ENCODE results near the gene ATP11A.

The ATP11A gene

DNA sequence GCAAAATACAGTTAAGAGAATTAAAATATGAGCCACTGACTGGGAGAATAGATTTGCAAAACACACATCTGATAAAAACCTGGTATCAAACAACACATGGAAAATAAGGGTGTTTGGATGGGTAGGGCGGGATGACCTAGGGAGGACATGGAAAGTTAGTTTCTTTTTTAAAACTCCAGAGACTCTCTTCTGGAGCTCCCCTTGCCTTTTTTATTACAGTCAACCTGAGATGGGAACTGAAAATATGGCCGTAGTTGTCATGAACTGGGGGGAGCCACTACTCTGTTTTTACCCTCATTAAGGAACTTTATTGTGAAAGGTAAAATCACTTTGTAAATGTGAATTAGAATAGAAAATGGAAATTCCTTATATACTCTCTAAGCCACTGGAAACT is 113.0 kb downstream of the ATP11A start:
- H3K4me3 ChIP-seq (ENCODE audit: low read depth, low read length) = no peak overlapping the region
- DNase-seq (ENCODE audit: low read depth) = no peak

DNA sequence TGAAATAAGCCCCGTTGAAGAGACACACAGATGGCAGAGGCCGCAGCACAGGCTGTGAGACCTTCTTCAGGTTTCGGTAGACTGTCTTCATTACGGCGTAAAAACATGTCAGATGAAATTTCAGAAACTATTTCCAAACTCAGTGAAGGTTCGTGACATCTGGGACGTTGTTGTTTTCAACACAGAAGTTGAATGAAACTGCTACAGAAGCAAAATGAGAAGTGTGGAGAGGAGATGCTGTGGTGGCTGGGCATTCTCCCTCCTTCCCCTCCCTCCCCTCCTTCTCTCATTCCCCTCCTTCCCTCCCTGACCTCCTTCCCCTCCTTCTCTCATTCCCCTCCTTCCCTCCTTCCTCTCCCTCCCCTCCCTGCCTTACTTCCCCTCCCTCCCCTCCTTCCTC is 113.6 kb downstream of the ATP11A start:
- H3K4me3 ChIP-seq (ENCODE audit: low read depth, low read length) = no peak overlapping the region
- DNase-seq (ENCODE audit: low read depth) = no peak

DNA sequence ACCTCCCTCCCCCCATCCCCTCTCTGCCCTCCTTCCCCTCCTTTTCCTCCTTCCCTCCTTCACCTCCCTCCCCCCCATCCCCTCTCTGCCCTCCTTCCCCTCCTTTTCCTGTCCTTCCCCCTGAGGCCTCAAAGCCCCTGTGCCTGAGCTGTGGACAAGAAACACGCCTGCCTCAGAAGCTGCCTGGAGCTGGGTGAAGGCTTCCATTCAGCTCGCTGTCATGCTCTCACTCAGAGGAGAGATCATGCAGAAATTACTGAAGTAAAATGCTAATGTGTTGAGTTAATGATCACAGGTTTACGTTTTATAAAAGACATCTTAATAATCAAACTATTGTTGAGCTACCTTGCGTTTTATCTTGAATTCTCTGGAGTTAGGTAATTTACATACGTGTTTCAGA is 114.5 kb downstream of the ATP11A start:
- DNase-seq (ENCODE audit: low read depth) = no peak

DNA sequence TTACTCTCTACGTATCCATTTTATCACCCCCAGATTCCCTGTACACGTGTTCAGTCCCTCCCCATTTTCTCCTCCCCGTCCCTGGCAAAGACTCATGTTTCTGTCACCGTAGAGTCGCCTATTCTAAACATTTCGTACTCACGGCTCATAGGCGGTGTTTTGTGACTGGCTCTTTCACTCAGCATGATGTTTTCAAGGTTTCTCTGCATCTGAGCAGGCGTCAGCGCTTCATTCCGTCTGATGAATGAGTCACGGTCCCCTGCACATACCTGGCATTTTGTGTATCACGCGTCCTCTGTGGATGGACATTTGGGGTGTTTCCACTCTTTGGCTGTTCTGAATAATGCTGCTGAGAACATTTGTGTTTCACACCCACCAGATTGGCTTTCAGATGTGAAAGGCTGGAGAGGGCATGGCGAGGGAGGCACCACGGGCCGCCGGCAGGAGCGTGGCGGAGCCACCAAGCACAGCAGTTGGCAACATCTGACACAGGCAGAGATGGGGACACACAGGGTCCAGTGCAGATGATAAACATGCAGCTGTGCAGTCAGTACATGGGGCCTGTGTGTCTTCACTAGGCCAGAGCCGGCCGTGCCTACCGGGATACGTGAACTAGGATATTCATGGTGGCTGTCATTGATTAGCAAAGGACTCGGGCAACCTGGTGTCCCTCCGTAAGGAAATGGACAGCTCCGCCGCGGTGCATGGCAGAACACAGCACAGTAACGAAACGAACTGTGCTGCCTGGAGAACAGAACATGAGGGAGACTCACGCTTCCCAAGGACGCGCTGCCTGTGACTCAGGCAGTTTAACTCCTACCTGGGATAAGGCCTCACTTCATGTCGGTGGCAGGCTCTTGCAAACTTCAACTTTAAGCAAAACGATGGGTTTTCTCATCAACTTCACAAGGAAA is 117.2 kb downstream of the ATP11A start:
- no peak for DNase-seq (ENCODE audit: low read depth)

More for the DNA sequence above, 114.5 kb downstream of the ATP11A start:
- H3K4me3 ChIP-seq (ENCODE audit: low read depth, low read length) = no peak overlapping the region

DNA sequence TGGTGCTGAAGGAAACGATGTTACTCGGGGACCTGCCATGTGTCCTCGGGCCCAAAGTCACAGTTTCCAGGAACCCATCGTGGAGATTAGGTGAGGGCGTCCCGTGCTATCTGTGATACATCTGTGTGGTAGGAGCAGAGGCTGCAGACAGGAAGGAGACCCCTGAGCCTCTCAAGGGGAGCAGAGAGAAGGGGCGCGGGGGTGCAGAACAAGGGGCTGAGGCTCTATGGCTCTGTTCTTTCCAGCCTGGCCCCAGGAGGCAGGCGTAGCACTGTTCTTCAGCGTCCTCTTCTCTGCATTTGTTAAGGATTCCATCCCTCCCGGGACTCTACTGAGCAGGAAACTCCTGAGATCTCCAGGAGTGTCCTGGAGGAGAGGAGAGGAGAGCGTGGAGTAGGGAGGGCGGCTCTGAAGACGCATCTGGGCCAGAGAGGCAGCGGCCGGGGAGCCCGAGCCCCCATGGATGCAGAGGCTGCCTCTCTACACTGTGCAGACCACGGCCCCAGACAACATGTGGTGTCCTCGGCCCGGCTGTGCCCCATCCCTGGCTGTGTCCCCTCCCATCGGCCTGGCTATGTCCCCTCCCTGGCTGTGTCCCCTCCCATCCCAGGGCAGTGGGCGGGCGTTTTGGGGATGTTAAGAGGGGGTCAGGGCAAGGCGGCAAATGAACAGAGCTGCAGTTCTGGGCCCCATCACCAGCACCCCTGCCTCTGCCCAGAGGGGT is 118.0 kb downstream of the ATP11A start:
- no peak for DNase-seq (ENCODE audit: low read depth)
- H3K4me3 ChIP-seq (ENCODE audit: low read depth, low read length) = no peak overlapping the region

More for the DNA sequence above, 117.2 kb downstream of the ATP11A start:
- H3K4me3 ChIP-seq (ENCODE audit: low read depth, low read length) = no peak overlapping the region

DNA sequence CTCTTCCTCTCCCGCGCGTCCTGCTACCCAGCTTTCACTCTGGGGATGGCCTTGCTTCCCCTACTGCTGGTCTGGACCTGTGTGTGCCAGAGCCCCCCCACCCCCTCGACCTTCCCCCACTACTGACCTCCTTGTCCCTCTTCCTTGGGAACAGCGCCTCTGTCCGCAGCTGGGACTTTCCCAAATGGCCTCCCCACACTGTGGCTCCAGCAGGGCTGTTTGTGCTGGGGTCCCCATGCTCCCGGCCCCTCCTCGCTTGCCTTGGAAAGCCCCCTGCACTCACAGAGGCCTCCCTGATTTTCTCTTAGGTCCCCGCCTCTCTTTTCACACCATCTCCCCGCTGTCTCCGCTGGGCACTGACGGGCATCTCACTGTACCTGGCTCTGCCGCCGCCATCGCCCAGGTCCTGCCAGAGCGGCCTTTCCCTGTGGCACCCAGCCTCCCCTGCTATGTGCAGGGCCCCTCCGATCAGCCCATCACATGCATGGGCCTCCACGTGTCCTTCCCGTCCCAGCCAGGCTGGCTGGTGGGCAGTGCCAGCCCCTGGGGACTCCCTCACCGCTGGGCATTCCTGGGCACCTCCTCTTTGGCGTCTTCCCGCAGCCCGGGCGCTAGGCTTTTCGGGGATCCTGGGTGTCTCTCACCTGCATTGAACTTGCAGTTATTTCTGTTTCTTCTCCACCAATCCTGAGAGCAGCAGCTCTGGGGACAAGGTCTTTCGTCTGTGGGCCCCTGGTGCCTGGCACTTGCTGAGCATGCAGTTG is 118.7 kb downstream of the ATP11A start:
- no peak for DNase-seq (ENCODE audit: low read depth)
- no peak overlapping the region for H3K4me3 ChIP-seq (ENCODE audit: low read depth, low read length)

DNA sequence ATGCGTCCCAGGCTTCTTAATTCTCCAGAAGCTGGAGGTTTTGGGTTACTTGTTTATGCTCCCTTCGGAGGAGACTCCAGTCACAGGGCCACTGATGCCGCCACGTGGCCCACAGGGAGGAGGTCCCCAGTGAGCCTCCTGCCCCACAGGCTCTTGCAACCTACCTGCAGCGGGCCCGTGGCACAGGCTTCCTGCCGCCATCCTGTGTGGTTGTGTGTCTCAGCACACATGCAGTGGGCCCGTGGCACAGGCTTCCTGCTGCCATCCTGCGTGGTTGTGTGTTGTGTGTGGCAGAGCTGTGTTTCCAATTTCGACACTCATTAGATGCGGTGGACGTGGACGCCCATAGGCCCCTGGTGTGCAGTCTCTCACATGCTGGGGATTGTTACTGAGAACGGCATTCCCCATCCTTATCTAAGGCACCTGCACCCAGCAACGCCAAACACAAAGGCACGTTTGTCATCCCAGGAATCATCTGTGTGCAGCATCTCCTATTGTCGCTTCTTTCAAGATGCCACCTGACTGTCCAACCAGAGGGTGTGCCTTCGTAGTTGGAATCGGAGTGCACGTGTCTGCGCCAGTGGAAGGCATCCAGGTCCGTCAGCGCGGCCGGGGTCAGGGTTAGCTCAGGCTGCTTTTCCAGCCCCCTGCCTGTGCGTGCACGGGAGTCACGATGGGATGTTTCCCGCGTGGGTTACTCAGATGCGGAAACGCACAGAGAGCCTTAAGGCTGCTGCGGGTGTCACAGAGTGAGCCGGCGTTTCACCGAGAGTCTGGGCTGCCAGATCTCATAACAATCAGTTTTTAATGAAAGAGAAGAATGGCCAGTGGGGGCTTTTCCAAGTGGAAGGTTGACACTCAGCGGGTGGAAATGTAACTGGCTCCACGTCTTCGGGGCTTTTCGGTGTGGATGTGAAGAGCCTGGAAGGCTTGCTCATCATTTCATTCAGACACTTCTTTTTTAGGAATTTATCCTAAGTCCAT is 119.8 kb downstream of the ATP11A start:
- H3K4me3 ChIP-seq (ENCODE audit: low read depth, low read length) = no peak overlapping the region
- DNase-seq (ENCODE audit: low read depth) = no peak

DNA sequence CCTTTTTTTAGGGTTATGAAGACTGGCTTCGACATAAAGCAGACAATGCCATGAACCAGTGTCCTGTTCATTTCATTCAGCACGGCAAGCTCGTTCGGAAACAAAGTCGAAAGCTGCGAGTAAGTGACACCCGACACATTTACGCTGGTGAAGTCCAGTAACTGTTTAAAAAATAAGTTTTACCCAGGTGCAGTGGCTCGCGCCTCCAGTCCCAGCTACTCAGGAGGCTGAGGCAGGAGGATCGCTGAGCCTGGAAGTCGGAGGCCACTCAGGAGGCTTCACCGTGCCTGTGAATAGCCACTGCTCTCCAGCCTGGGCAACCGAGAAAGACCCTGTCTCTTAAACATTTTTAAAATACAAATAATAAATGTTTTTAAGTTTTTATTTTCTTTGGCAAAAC is 120.8 kb downstream of the ATP11A start:
- H3K4me3 ChIP-seq (ENCODE audit: low read depth, low read length) = no peak overlapping the region
- no peak for DNase-seq (ENCODE audit: low read depth)

DNA sequence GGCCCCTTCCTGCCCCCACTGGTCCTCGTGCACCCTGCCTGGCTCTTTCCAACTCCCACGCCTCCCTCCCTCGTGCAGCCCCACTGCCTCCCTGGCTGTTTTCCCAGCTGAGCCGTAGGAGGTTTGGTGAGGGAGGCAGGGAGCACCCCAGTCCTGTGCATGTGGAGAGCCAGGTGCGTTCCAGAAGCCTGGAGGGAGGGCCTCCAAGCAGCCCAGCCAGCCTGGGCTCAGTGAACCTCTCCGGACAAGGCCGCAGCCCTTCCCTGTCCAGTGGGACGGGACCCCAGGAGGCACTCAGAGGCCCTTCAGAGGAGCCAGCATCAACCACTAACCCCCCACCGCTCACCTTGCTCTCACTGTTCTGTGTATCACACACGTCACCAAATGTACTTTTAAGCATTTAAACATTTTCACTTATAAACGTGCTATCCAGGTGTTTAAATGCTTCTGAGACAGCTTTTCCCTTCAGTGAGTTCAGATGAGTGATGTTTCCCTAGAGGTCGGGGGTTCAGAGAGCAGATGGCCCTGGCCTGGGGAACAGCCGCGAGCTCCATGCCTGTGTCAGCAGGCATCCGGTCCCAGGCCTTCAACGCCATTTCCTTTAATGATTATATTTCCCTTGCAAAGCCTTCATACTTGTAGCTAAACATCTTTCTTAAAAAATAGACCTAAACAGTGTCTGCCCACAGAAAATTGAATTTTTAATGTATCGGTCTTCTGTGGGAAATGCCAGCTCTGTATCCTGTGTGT is 122.6 kb downstream of the ATP11A start:
- DNase-seq (ENCODE audit: low read depth) = no peak
- H3K4me3 ChIP-seq (ENCODE audit: low read depth, low read length) = no peak overlapping the region

DNA sequence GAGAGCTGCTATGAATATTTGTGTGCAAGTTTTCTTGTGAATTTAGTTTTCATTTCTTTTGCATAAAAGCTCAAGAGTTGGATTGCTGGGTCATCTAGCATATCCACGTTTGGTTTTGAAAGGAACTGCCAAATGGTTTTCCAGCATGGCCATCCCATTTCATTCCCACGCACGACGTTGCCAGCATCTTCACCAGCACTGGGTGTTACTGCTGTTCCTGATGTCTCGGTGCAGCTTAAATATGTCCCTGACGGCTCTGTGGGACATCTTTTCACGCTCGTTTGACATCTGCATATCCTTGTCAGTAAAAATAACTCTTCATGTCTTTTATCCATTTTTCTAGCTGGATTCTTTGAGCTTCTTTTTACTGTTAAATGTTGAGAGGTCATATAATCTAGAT is 123.7 kb downstream of the ATP11A start:
- no peak for DNase-seq (ENCODE audit: low read depth)

DNA sequence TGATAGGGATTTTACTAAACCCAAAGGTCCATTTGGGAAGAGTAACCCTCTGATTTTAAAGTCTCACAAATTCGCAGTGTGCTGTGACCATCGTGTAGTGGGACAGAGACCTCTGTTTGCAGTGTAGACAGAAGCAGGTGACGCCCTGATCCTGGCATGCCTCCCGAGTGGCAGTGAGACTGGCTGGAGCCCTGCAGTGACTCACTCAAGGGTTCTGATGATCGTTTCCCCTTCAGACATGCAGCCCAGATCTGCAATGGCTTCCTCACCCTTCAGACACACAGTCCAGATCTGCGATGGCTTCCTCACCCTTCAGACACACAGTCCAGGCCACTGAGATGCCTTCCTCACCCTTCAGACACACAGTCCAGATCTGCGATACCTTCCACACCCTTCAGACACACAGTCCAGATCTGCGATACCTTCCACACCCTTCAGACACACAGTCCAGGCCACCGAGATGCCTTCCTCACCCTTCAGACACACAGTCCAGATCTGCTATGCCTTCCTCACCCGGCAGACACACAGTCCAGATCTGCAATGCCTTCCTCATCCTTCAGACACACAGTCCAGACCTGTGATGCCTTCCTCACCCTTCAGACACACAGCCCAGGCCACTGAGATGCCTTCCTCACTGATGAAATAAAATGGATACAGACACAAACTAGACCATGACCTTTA is 125.2 kb downstream of the ATP11A start:
- no peak overlapping the region for H3K4me3 ChIP-seq (ENCODE audit: low read depth, low read length)
- no peak for DNase-seq (ENCODE audit: low read depth)

More for the DNA sequence above, 123.7 kb downstream of the ATP11A start:
- no peak overlapping the region for H3K4me3 ChIP-seq (ENCODE audit: low read depth, low read length)

DNA sequence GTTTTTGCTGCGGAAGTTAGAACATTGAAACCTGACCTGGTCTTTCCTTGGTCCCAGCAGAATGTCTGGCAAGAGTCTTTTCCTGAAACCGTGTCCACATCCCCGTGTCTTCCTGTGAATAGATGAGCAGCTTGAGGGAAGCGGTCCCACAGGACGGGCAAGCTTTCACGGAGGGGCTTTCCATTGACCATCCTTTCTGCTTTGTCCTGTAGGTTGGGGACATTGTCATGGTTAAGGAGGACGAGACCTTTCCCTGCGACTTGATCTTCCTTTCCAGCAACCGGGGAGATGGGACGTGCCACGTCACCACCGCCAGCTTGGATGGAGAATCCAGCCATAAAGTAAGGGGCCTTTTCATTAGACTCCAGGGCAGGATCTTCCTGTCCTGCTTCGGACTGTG is 126.0 kb downstream of the ATP11A start:
- no peak for DNase-seq (ENCODE audit: low read depth)
- H3K4me3 ChIP-seq (ENCODE audit: low read depth, low read length) = no peak overlapping the region

DNA sequence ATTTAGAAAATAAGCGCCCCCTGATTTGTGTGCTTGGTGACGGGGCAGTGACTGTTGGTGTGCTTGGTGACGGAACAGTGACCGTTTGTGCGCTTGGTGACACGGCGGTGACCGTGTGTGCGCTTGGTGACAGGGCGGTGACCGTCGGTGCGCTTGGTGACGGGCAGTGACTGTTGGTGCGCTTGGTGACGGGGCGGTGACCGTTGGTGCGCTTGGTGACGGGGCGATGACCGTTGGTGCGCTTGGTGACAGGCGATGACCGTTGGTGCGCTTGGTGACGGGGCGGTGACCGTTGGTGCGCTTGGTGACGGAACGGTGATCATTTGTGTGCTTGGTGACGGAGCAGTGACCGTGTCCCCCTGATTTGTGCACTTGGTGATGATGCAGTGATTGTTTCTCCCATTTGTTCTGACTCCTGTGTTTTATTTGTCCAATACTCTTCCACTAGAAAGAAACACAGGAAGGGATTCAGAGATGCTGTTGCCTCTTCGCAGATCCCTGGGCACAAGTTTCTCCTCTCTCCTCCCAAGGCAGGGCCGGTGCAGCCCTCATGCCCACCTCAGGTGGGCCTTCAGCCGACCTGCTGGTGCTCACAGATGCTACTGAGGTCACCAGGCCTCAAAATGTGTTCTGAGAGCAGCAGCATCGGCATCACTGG is 128.3 kb downstream of the ATP11A start:
- no peak overlapping the region for H3K4me3 ChIP-seq (ENCODE audit: low read depth, low read length)
- DNase-seq (ENCODE audit: low read depth) = no peak

DNA sequence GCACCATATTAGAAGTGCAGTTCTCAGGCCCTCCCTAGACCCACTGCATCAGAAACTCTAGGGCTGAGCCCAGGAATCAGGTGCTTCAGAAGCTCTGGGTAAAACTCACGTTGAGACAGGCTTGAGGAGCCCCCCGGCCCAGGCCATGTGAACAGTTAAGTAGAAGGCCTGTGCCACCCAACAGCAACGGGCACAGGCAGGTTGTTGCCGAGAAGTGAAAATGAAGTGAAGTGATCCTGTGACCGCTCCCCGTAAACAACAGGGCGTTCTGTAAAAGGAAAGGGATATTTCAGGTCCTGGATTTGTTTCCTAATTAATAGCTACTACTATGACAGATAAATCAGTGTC is 128.8 kb downstream of the ATP11A start:
- no peak overlapping the region for H3K4me3 ChIP-seq (ENCODE audit: low read depth, low read length)
- no peak for DNase-seq (ENCODE audit: low read depth)

DNA sequence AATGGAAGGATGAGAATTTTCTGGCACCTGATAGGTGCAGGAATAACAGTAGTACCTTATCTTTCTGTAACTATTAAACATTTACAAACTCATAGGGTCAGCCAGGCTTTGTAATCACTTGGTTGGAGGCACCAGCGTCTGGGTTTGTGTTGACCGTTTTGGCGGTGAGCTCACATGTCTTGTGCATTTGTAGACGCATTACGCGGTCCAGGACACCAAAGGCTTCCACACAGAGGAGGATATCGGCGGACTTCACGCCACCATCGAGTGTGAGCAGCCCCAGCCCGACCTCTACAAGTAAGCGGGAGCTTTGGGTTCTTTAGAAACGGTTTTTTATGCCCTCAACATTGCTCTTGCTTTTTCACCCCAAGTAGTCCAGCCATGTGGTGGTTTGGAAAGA is 129.3 kb downstream of the ATP11A start:
- H3K4me3 ChIP-seq (ENCODE audit: low read depth, low read length) = no peak overlapping the region
- DNase-seq (ENCODE audit: low read depth) = no peak

DNA sequence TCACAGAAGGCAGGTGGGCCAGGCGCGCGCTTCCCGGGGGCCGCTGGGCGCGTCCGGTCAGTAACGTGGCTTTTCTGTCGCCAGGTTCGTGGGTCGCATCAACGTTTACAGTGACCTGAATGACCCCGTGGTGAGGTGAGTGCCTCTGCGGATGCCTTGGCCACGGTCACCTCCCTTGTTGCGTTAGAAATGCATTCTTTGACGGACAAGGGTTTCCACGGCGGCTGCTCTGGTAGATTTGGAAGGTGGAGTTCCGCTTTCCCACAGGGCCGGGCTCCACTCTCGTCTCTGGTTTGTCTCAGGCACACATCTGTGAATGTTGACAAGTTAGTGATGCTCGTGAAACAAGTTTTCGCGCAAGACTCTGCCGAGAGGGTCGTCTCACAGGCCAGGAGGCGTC is 130.0 kb downstream of the ATP11A start:
- no peak overlapping the region for H3K4me3 ChIP-seq (ENCODE audit: low read depth, low read length)
- DNase-seq (ENCODE audit: low read depth) = no peak

DNA sequence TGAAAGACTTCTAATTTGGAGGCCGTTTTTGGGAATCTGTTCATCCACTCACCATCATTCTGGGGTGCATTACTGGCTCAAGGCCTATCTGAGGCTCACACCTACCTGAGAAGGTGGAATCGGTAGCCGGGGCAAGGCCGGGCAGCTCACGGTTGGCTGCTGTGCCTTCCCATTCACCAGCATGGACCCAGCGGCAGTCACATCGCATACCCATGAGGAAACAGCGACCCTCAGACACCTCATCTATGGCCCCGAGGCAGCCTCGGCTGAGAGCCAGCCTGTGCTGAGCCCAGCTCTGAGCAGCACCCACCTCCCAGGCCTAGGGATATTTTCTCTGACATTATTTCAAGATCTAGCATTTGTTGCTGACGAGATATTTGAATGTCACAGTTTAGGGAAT is 130.5 kb downstream of the ATP11A start:
- no peak for DNase-seq (ENCODE audit: low read depth)
- no peak overlapping the region for H3K4me3 ChIP-seq (ENCODE audit: low read depth, low read length)
